A549 (cell line): ENCODE results near the gene MTG1. TPM values are rescaled to one million over a fixed set of nuclear protein-coding genes. Genes with fewer than 3 reads are reported as not detected.

Source experiments
- ATAC-seq, 2 experiments: fragments of 200-7000 bp in 1 of 2; fragments of >200 bp in 1 of 2; cut with Nextera tagmentation in 1 of 2; cut with Tn5 transposase in 1 of 2; 3 replicates each; pipeline versions ENCODE4 v1.8.0 to v1.9.1; 2018 to 2020; ENCODE audit warnings: mild to moderate bottlenecking in 1 of 2, moderate library complexity in 1 of 2
- CTCF ChIA-PET: fragments of 300-600 bp; sonication (Branson Sonifier 250); formaldehyde crosslinking; extraction: SDS; loops from one replicate; lab custom pipeline; 2021; ENCODE audit warnings: antibody characterized with exemption, inconsistent platforms; lab: Yijun Ruan, JAX
- POLR2A ChIA-PET: fragments of 350-600 bp; formaldehyde crosslinking; extraction: SDS; loops from one replicate; lab custom pipeline; 2021; ENCODE audit warnings: antibody characterized with exemption, inconsistent platforms; lab: Yijun Ruan, JAX
- DNase-seq, 2 experiments: peaks; one replicate each; pipeline versions ENCODE4 v3.0.0 to v3.0.0-alpha.2; 2011 to 2016; ENCODE audit warnings: low read depth in 1 of 2, low spot score in 1 of 2
- FAIRE-seq: peaks from 2 replicates; lab custom pipeline; 2011; peaks lifted over from hg19 to GRCh38; lab: Jason Lieb, UNC
- H3K27ac ChIP-seq, 2 experiments: fragments of >200 bp; sonication (Bioruptor Twin); formaldehyde crosslinking; 3 replicates each; pipeline ENCODE4 v1.5.1; 2016 to 2017
- H3K4me1 ChIP-seq: fragments of >200 bp; sonication (Bioruptor Twin); formaldehyde crosslinking; 3 replicates; pipeline ENCODE4 v1.6.1; 2016
- H3K4me2 ChIP-seq: fragments of >200 bp; sonication (Bioruptor Twin); formaldehyde crosslinking; 3 replicates; pipeline ENCODE4 v1.6.1; 2016
- H3K4me3 ChIP-seq: fragments of >200 bp; sonication (Bioruptor Twin); formaldehyde crosslinking; 3 replicates; pipeline ENCODE4 v1.5.1; 2016
- H3K9me3 ChIP-seq: fragments of >200 bp; sonication (Bioruptor Twin); formaldehyde crosslinking; 3 replicates; pipeline ENCODE4 v1.6.1; 2016
- BCL3 ChIP-seq: fragments of >200 bp; sonication (Bioruptor Twin); formaldehyde crosslinking; IDR thresholded peaks from 3 replicates; pipeline ENCODE4 v1.6.1; 2016
- CHD4 ChIP-seq: fragments of 200-600 bp; sonication (generic); IDR thresholded peaks from 2 replicates; pipeline ENCODE4 v1.6.1; 2016; ENCODE audit warnings: antibody characterized with exemption, mild to moderate bottlenecking, borderline replicate concordance
- ELK1 ChIP-seq: fragments of 150-350 bp; IDR thresholded peaks from 2 replicates; pipeline ENCODE4 v1.6.1; 2014; ENCODE audit warnings: low read depth, mild to moderate bottlenecking, low read length
- FOSB ChIP-seq: fragments of 250-450 bp; sonication (Bioruptor Pico); IDR thresholded peaks from 2 replicates; pipeline ENCODE4 v1.5.0; 2020; ENCODE audit warnings: mild to moderate bottlenecking, moderate library complexity
- FOXS1 ChIP-seq: fragments of 250-450 bp; sonication (Bioruptor Pico); IDR thresholded peaks from 2 replicates; pipeline ENCODE4 v1.5.0; 2020; ENCODE audit warnings: mild to moderate bottlenecking, moderate library complexity
- HDAC2 ChIP-seq: fragments of 200-600 bp; sonication (generic); IDR thresholded peaks from 2 replicates; pipeline ENCODE4 v1.6.1; 2016
- HES2 ChIP-seq: fragments of >200 bp; sonication (Bioruptor Twin); formaldehyde crosslinking; IDR thresholded peaks from 2 replicates; pipeline ENCODE4 v1.6.1; 2016
- HEYL ChIP-seq: fragments of 250-450 bp; sonication (Bioruptor Pico); IDR thresholded peaks from 2 replicates; pipeline ENCODE4 v1.8.0; 2021; ENCODE audit warnings: mild to moderate bottlenecking, moderate library complexity
- HMGXB4 ChIP-seq: fragments of 250-450 bp; sonication (Bioruptor Pico); IDR thresholded peaks from 2 replicates; pipeline ENCODE4 v1.5.0; 2021; ENCODE audit warnings: mild to moderate bottlenecking, moderate library complexity, borderline replicate concordance
- HOXB13 ChIP-seq: fragments of 250-450 bp; sonication (Bioruptor Pico); IDR thresholded peaks from 2 replicates; pipeline ENCODE4 v1.5.0; 2020; ENCODE audit warnings: low read depth, mild to moderate bottlenecking, moderate library complexity
- JUN ChIP-seq, 2 experiments: fragments of >200 bp; sonication (Bioruptor Twin); formaldehyde crosslinking; IDR thresholded peaks; 2 replicates in 1 of 2; 3 replicates in 1 of 2; pipeline ENCODE4 v1.6.1; 2016 to 2017
- JUNB ChIP-seq: fragments of >200 bp; sonication (Bioruptor Twin); formaldehyde crosslinking; IDR thresholded peaks from 2 replicates; pipeline ENCODE4 v1.6.1; 2016
- MAZ ChIP-seq: fragments of 150-350 bp; IDR thresholded peaks from 2 replicates; pipeline ENCODE4 v1.6.1; 2014; ENCODE audit warnings: antibody characterized with exemption, low read depth, low read length, borderline replicate concordance
- NPAS2 ChIP-seq: fragments of 250-450 bp; sonication (Bioruptor Pico); IDR thresholded peaks from 2 replicates; pipeline ENCODE4 v1.8.0; 2022; ENCODE audit warnings: mild to moderate bottlenecking, moderate library complexity, borderline replicate concordance
- PHF8 ChIP-seq: fragments of 200-600 bp; sonication (generic); IDR thresholded peaks from 2 replicates; pipeline ENCODE4 v1.6.1; 2016; ENCODE audit warnings: low read depth, mild to moderate bottlenecking, antibody characterized with exemption, moderate library complexity, borderline replicate concordance
- RAD21 ChIP-seq, 2 experiments: fragments of >200 bp in 1 of 2; sonication (Bioruptor Twin) in 1 of 2; formaldehyde crosslinking in 1 of 2; IDR thresholded peaks in 1 of 2; conservative IDR thresholded peaks in 1 of 2; 2 replicates in 1 of 2; 3 replicates in 1 of 2; pipeline ENCODE4 v1.6.1; 2012 to 2018; ENCODE audit warnings: inconsistent platforms in 1 of 2
- RCOR1 ChIP-seq: fragments of 150-350 bp; IDR thresholded peaks from 2 replicates; pipeline ENCODE4 v1.6.1; 2014; ENCODE audit warnings: antibody characterized with exemption, low read length, low read depth
- RFX5 ChIP-seq: fragments of 450-650 bp; IDR thresholded peaks from 2 replicates; pipeline ENCODE4 v1.7.1; 2014; ENCODE audit warnings: antibody characterized with exemption, mild to moderate bottlenecking, moderate library complexity
- TFCP2L1 ChIP-seq: fragments of 250-450 bp; sonication (Bioruptor Pico); IDR thresholded peaks from 2 replicates; pipeline ENCODE4 v1.5.0; 2021; ENCODE audit warnings: mild to moderate bottlenecking
- USF2 ChIP-seq: fragments of 450-650 bp; IDR thresholded peaks from 2 replicates; pipeline ENCODE4 v1.6.1; 2014; ENCODE audit warnings: antibody characterized with exemption
- ZFP36 ChIP-seq: fragments of 450-650 bp; IDR thresholded peaks from 2 replicates; pipeline ENCODE4 v1.6.1; 2014; ENCODE audit warnings: borderline replicate concordance; ENCODE audit not compliant: partially characterized antibody
- ZNF302 ChIP-seq: fragments of 250-450 bp; sonication (Bioruptor Pico); IDR thresholded peaks from 2 replicates; pipeline ENCODE4 v1.9.0; 2021; ENCODE audit warnings: inconsistent platforms, mild to moderate bottlenecking, moderate library complexity
- WGBS: methylation state at CpG from one replicate; pipeline ENCODE4 v1.1.6; 2017; ENCODE audit errors: missing lambda C conversion rate; 5-methylcytosine and 5-hydroxymethylcytosine counted together
- polyA plus RNA-seq, 4 experiments: library from polyadenylated mRNA; depleted of rRNA in 3 of 4; stranded (reverse); fragments of >200 nt; fragmentation: RNase III in 1 of 4; extraction: RNeasy Plus Mini Kit Qiagen cat#74134 plus additional on column Dnase treatment in 1 of 4; gene quantifications; 2 replicates in 3 of 4; 3 replicates in 1 of 4; pipeline ENCODE4 v1.2.3, GENCODE V29; 2011 to 2017

Gene MTG1
- polyA plus RNA-seq, 2 of the 4 experiments (the other 2 are of a cell fraction) = 60.3 to 67.2 TPM

GRCh38 chr10:133453516-133454203 lies 59.7 kb downstream of the MTG1 start, which contains the start of gene SCART1:
TSS of gene SCART1 (plus strand) at chr10:133453945. CDS start at chr10:133453998, 53 bp downstream.
- Histone ChIP-seq H3K4me1 (no peaks in the 10 kb centered on the region), H3K4me3 (no peak within 1 kb of the TSS), H3K27ac (no peak within 1 kb of the TSS), H3K9me3 (peaks cover 14% of the 10 kb centered on the region; the same call in 2 of the 3 replicates), H3K4me2 (no peak within 1 kb of the TSS)
- peak; percentile 27 to 48; a peak in 4 of 6 replicates for ATAC-seq
- 25% methylated on average over 9 of the region's 11 CpGs for WGBS
- TF ChIP-seq FOSB = no peak
- TF ChIP-seq CHD4 = no peak
- no peak for TF ChIP-seq HMGXB4 (CRISPR knock-in tag)
- TF ChIP-seq FOXS1 = no peak
- TF ChIP-seq HDAC2 = no peak
- no peak for TF ChIP-seq PHF8
- TF ChIP-seq ZNF302 (CRISPR knock-in tag) = no peak
- no peak for TF ChIP-seq NPAS2
- TF ChIP-seq ELK1 = no peak
- no peak for TF ChIP-seq RFX5
- FAIRE-seq = no peak
- no peak for DNase-seq
- CTCF ChIA-PET = no interaction called here
- POLR2A ChIA-PET = no interaction called here

GRCh38 chr10:133454204-133454893 lies 60.4 kb downstream of the MTG1 start:
- no peak for ATAC-seq
- POLR2A ChIA-PET = no interaction called here
- no peak for FAIRE-seq
- CTCF ChIA-PET = interaction anchor here (1.0 kb wide), 1 partner anchor 10 kb away, joined by 3 read pairs; no protein-coding TSS in a partner anchor
- TF ChIP-seq HOXB13 (CRISPR knock-in tag) (no peak), TFCP2L1 (no peak), PHF8 (no peak), HEYL (CRISPR knock-in tag) (no peak), RAD21 (conservative IDR thresholded peaks at IDR 0.05 in 1 of 2, IDR thresholded peaks at IDR 0.05 in 1 of 2) (no peak), RCOR1 (no peak), HES2 (no peak), MAZ (no peak), JUNB (no peak), BCL3 (no peak), ELK1 (no peak), USF2 (no peak), JUN (IDR thresholded peaks at IDR 0.05) (no peak), ZFP36 (no peak)
- H3K4me1 ChIP-seq = no peaks in the 10 kb centered on the region
- no peak overlapping the region for H3K27ac ChIP-seq
- no peak overlapping the region for H3K4me3 ChIP-seq
- DNase-seq = no peak
- peaks cover 7% of the 10 kb centered on the region; the same call in 2 of the 3 replicates for H3K9me3 ChIP-seq
- 32% methylated on average over 10 of the region's 10 CpGs for WGBS
- H3K4me2 ChIP-seq = no peak overlapping the region
